Measurements from ENCODE around the gene AMDHD1.

Gene AMDHD1

GRCh38 chr12:95995238-95996031 is 52.3 kb downstream of the AMDHD1 start:
- no peak for DNase-seq (ENCODE audit: low spot score)

GRCh38 chr12:95996034-95996658 is 53.0 kb downstream of the AMDHD1 start, which contains the start of gene HAL:
Gene HAL (minus strand): TSS chr12:95996344. CDS start chr12:95995910, 434 bp downstream.
- DNase-seq (ENCODE audit: low spot score) = no peak

- no peak for DNase-seq (ENCODE audit: low spot score)
These were observed 54.1 kb downstream of the AMDHD1 start for GRCh38 chr12:95997276-95997675.

- DNase-seq (ENCODE audit: low spot score) = no peak
These were observed 54.9 kb downstream of the AMDHD1 start for GRCh38 chr12:95997911-95998510.

GRCh38 chr12:95998611-95999286 is 55.6 kb downstream of the AMDHD1 start:
- peak; percentile 74 for DNase-seq (ENCODE audit: low spot score)

- no peak for DNase-seq (ENCODE audit: low spot score)
These were observed 56.4 kb downstream of the AMDHD1 start for GRCh38 chr12:95999484-95999883.

- DNase-seq (ENCODE audit: low spot score) = no peak
These were observed 57.7 kb downstream of the AMDHD1 start for GRCh38 chr12:96000858-96001257.

- no peak for DNase-seq (ENCODE audit: low spot score)
These were observed 63.6 kb downstream of the AMDHD1 start for GRCh38 chr12:96006727-96007126.

GRCh38 chr12:96007729-96008128 is 64.6 kb downstream of the AMDHD1 start:
- DNase-seq (ENCODE audit: low spot score) = no peak

- no peak for DNase-seq (ENCODE audit: low spot score)
These were observed 71.9 kb downstream of the AMDHD1 start for GRCh38 chr12:96014943-96015599.

GRCh38 chr12:96015672-96016071 is 72.5 kb downstream of the AMDHD1 start:
- DNase-seq (ENCODE audit: low spot score) = peak; percentile 60

Data from D341Med (cell line).